GM23248 (cell line): ENCODE data around the gene PDGFD.

Experiments used
- EZH2 ChIP-seq: fragments of 200-600 bp; sonication (generic); IDR thresholded peaks from 2 replicates; pipeline ENCODE4 v1.6.1; 2018; ENCODE audit warnings: antibody characterized with exemption, mild to moderate bottlenecking; ENCODE audit not compliant: insufficient read depth, poor library complexity, severe bottlenecking
- EZH2phosphoT487 ChIP-seq: fragments of 200-600 bp; sonication (generic); IDR thresholded peaks from 2 replicates; pipeline ENCODE4 v1.6.1; 2018; ENCODE audit warnings: antibody characterized with exemption, moderate library complexity, mild to moderate bottlenecking, low read depth; ENCODE audit not compliant: insufficient read depth

DNA sequence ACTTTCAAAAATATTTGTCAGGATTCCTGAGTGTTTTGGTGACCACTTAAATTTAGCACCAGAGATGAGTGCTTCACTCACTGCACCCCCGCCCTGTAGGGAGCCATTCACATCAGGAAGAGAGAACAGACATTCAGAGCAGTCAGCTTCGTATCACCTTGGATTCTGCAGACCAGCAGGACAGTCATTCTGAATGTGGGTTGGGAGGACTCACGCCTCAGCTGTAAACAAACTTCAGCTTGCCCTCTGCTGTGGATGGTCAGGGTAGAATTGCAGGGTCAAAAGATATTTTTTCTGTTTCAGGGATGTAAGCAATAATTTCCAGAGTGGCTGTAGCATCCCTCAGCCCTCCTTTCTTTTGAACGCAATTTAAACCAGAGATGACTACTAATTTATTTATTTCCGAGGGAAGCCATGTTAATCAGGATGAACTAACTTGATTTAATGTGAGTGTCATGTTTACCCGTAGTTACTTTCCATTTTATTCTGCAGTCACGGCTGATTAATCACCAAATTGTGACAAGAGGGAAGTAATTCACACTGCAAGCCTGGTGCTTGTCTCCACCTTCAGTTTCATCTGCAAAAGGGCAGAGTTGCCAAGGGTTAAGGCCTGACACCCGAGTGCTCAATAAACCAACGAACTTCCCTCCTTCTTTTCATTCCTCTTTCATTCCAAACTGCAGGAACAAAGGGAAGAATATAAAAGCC is 301.7 kb downstream of the PDGFD start:
- TF ChIP-seq EZH2 (no peak), EZH2phosphoT487 (no peak)
